GM12878 (cell line): ENCODE results near the gene CLNK. TPM values are rescaled to one million over a fixed set of nuclear protein-coding genes. Genes with fewer than 3 reads are reported as not detected.
A peak's percentile ranks its signal among the peaks of the same experiment; 100 is the strongest.

Experiments used
- ATAC-seq: fragments of 200-7000 bp; cut with Tn5 transposase; 3 replicates; pipeline ENCODE4 v1.9.1; 2020; ENCODE audit warnings: mild to moderate bottlenecking, moderate library complexity
- Bru-seq: library from RNA; stranded (reverse); fragments of 400-500 nt; gene quantifications from one replicate; lab custom pipeline; 2021; lab: Mats Ljungman, UMichigan
- BruChase-seq, 2 experiments: library from RNA; stranded (reverse); fragments of 400-500 nt; gene quantifications; one replicate each; lab custom pipeline; 2021; lab: Mats Ljungman, UMichigan
- BruUV-seq: library from RNA; stranded (reverse); fragments of 400-500 nt; replicated peaks from 2 replicates; lab custom pipeline; 2021; lab: Mats Ljungman, UMichigan
- CTCF ChIA-PET: fragments of 300-600 bp; sonication (Branson Sonifier 250); formaldehyde crosslinking; extraction: SDS; loops from one replicate; lab custom pipeline; 2021; ENCODE audit warnings: inconsistent platforms; lab: Yijun Ruan, JAX
- POLR2A ChIA-PET: fragments of 350-600 bp; formaldehyde crosslinking; extraction: SDS; loops from one replicate; lab custom pipeline; 2021; ENCODE audit warnings: inconsistent platforms; lab: Charles Lee
- RAD21 ChIA-PET: fragments of 300-600 bp; sonication (Branson Sonifier 250); formaldehyde crosslinking; loops from one replicate; lab custom pipeline; 2023; ENCODE audit warnings: antibody characterized with exemption; ENCODE audit not compliant: unreplicated experiment; lab: Charles Lee
- SMC1A ChIA-PET: fragments of 300-600 bp; sonication (Branson Sonifier 250); formaldehyde crosslinking; loops from one replicate; lab custom pipeline; 2023; ENCODE audit not compliant: unreplicated experiment, uncharacterized antibody; lab: Charles Lee
- DNase-seq: peaks from one replicate; pipeline ENCODE4 v3.0.0-alpha.2; 2011; ENCODE audit warnings: low read depth, low spot score
- FAIRE-seq: peaks from 3 replicates; lab custom pipeline; 2011; peaks lifted over from hg19 to GRCh38; lab: Jason Lieb, UNC
- H2AFZ ChIP-seq: 2 replicates; pipeline ENCODE4 v1.6.0; 2011; ENCODE audit warnings: low read depth, low read length, control low read depth; ENCODE audit not compliant: control insufficient read depth
- H3K27ac ChIP-seq: 2 replicates; pipeline ENCODE4 v1.5.1; 2011; ENCODE audit warnings: control low read depth; ENCODE audit not compliant: control insufficient read depth, insufficient read depth
- H3K27me3 ChIP-seq, 2 experiments: replicated peaks in 1 of 2; 2 replicates each; pipeline versions ENCODE4 v1.6.0 to v1.6.1; 2011; ENCODE audit warnings: low read length in 1 of 2; ENCODE audit not compliant: control insufficient read depth in 2 of 2, insufficient read depth in 2 of 2
- H3K36me3 ChIP-seq, 2 experiments: 2 replicates each; pipeline ENCODE4 v1.5.1; 2011; ENCODE audit warnings: low read length in 1 of 2; ENCODE audit not compliant: control insufficient read depth in 2 of 2, insufficient read depth in 2 of 2
- H3K4me1 ChIP-seq: 2 replicates; pipeline ENCODE4 v1.6.1; 2011; ENCODE audit warnings: mild to moderate bottlenecking, low read length, moderate library complexity, mixed read lengths; ENCODE audit not compliant: control insufficient read depth, insufficient read depth
- H3K4me2 ChIP-seq: 2 replicates; pipeline ENCODE4 v1.6.0; 2011; ENCODE audit warnings: control low read depth; ENCODE audit not compliant: control insufficient read depth, insufficient read depth
- H3K4me3 ChIP-seq: fragments of 200-600 bp; sonication (generic); 2 replicates; pipeline ENCODE4 v1.5.1; 2016
- H3K79me2 ChIP-seq: 2 replicates; pipeline ENCODE4 v1.6.0; 2011; ENCODE audit warnings: low read length; ENCODE audit not compliant: control insufficient read depth, insufficient read depth
- H3K9ac ChIP-seq: 2 replicates; pipeline ENCODE4 v1.8.0; 2011; ENCODE audit warnings: low read length, control low read depth, mixed read lengths; ENCODE audit not compliant: control insufficient read depth, insufficient read depth
- H3K9me3 ChIP-seq: replicated peaks from 3 replicates; pipeline ENCODE4 v1.5.1; 2011; ENCODE audit warnings: mild to moderate bottlenecking, low read length; ENCODE audit not compliant: control insufficient read depth, insufficient read depth
- H4K20me1 ChIP-seq: 2 replicates; pipeline ENCODE4 v1.6.0; 2011; ENCODE audit not compliant: control insufficient read depth, insufficient read depth
- ASH2L ChIP-seq: fragments of 300-600, 200-600 bp; sonication (generic); IDR thresholded peaks from 2 replicates; pipeline ENCODE4 v1.6.1; 2017; ENCODE audit warnings: low read depth, mild to moderate bottlenecking, borderline replicate concordance
- ATF7 ChIP-seq: fragments of 450-650 bp; IDR thresholded peaks from 2 replicates; pipeline ENCODE4 v1.6.1; 2016; ENCODE audit warnings: low read depth, mild to moderate bottlenecking
- IKZF1 ChIP-seq: fragments of 450-650 bp; conservative IDR thresholded peaks from 2 replicates; pipeline ENCODE4 v1.6.1; 2017; ENCODE audit warnings: antibody characterized with exemption, mild to moderate bottlenecking
- MAX ChIP-seq: IDR thresholded peaks from 2 replicates; pipeline ENCODE4 v1.6.1; 2012; ENCODE audit warnings: low read depth, low read length, improper control_type of control experiment
- NFIC ChIP-seq: IDR thresholded peaks from 2 replicates; pipeline ENCODE4 v1.6.1; 2012; ENCODE audit warnings: low read depth, mild to moderate bottlenecking, inconsistent platforms, low read length, moderate library complexity
- PAX8 ChIP-seq: fragments of 450-650 bp; IDR thresholded peaks from 2 replicates; pipeline ENCODE4 v1.6.1; 2017; ENCODE audit warnings: mild to moderate bottlenecking, moderate library complexity
- RBBP5 ChIP-seq: fragments of 200-600 bp; sonication (generic); conservative IDR thresholded peaks from 2 replicates; pipeline ENCODE4 v1.6.1; 2016
- STAT1 ChIP-seq: fragments of 450-650 bp; conservative IDR thresholded peaks from 2 replicates; pipeline ENCODE4 v1.6.1; 2014; ENCODE audit warnings: antibody characterized with exemption, mild to moderate bottlenecking
- STAT3 ChIP-seq: IDR thresholded peaks from 2 replicates; pipeline ENCODE4 v1.6.1; 2011; ENCODE audit warnings: low read depth, low read length, improper control_type of control experiment
- TCF12 ChIP-seq: IDR thresholded peaks from 2 replicates; pipeline ENCODE4 v1.6.1; 2011; ENCODE audit warnings: low read depth, mild to moderate bottlenecking, low read length
- WRNIP1 ChIP-seq: IDR thresholded peaks from 2 replicates; pipeline ENCODE4 v1.6.1; 2011; ENCODE audit warnings: low read depth, low read length, improper control_type of control experiment, borderline replicate concordance
- ZBED1 ChIP-seq: IDR thresholded peaks from 2 replicates; pipeline ENCODE4 v1.6.1; 2016; ENCODE audit warnings: borderline replicate concordance
- ZNF274 ChIP-seq: IDR thresholded peaks from one replicate; pipeline ENCODE4 v1.8.0; 2011; ENCODE audit not compliant: insufficient read length, insufficient read depth
- WGBS: methylation state at CpG from one replicate; pipeline ENCODE4 v1.1.6; 2016; ENCODE audit warnings: low lambda C conversion rate; ENCODE audit not compliant: insufficient replicate concordance, insufficient coverage; ENCODE audit errors: missing lambda C conversion rate; 5-methylcytosine and 5-hydroxymethylcytosine counted together
- in situ Hi-C: fragments of 300-500 bp; cut with MboI; formaldehyde crosslinking; loops from 9 replicates; pipeline ENCODE4 v1.14.3; 2018; ENCODE audit warnings: mixed read lengths
- intact Hi-C: fragments of 100-400 bp; cut with micrococcal nuclease; formaldehyde crosslinking; loops from one replicate; pipeline ENCODE4 v1.14.2; 2022; ENCODE audit not compliant: unreplicated experiment
- long read RNA-seq, 2 experiments: library from polyadenylated mRNA; unstranded; transcript quantifications; one replicate each; pipeline ENCODE4 v2.0.0, GENCODE V29; 2019 to 2020
- polyA minus RNA-seq, 3 experiments: library from RNA; depleted of rRNA, polyadenylated mRNA; stranded (reverse); fragments of >200 nt; gene quantifications; 2 replicates each; pipeline ENCODE4 v1.2.3, GENCODE V29; 2011
- polyA plus RNA-seq, 11 experiments: library from polyadenylated mRNA; depleted of rRNA in 4 of 11; unstranded in 6 of 11; stranded (reverse) in 5 of 11; fragments of >200 nt; fragmentation: Nextera tagmentation in 4 of 11; fragmentation: Illumina TruSeq in 1 of 11; extraction: Ambion mirVana in 4 of 11; extraction: Trizol in 1 of 11; gene quantifications; 1 replicate in 1 of 11; 2 replicates in 10 of 11; pipeline versions ENCODE4 v1.2.1 to v1.2.3, GENCODE V29; 2011 to 2016; ENCODE audit warnings: inconsistent platforms in 2 of 11, missing spikeins in 2 of 11, low read depth in 1 of 11
- total RNA-seq, 4 experiments: library from RNA; depleted of rRNA in 3 of 4; stranded (reverse); fragments of >200 nt in 3 of 4; fragmentation: Illumina TruSeq in 1 of 4; extraction: Trizol in 1 of 4; gene quantifications; 2 replicates each; pipeline versions ENCODE4 v1.2.1 to v1.2.3, GENCODE V29; 2013 to 2021
- TF ChIP-seq, protein P1 (sequence below): fragments of 450-650 bp; IDR thresholded peaks from 2 replicates; pipeline ENCODE4 v1.6.1; 2017; ENCODE audit warnings: mild to moderate bottlenecking, moderate library complexity
- TF ChIP-seq, protein P2 (sequence below): fragments of 450-650 bp; IDR thresholded peaks from 2 replicates; pipeline ENCODE4 v1.6.1; 2017; ENCODE audit warnings: low read depth, mild to moderate bottlenecking, moderate library complexity

The CLNK gene
- 19.6 and 20.8 TPM in 2 replicates for total RNA-seq (2013; cell fraction: nucleolus; rRNA removed)
- total RNA-seq (2014; rRNA removed) (2.1 and 2.2 TPM in 2 replicates), total RNA-seq (2014; rRNA removed; fragmentation: Illumina TruSeq; extraction: Trizol) (2.3 and 2.8 TPM in 2 replicates), total RNA-seq (2021) (2.5 and 2.8 TPM in 2 replicates), polyA plus RNA-seq (2011; rRNA removed) (14.3 and 19.3 TPM in 2 replicates), polyA plus RNA-seq (2014; fragmentation: Illumina TruSeq; extraction: Trizol) (2.9 and 3.1 TPM in 2 replicates), polyA plus RNA-seq (2014; fragmentation: Nextera tagmentation; extraction: Ambion mirVana) (1 to 10 TPM; 2.1 to 2.6 TPM), polyA plus RNA-seq (2014; rRNA removed) (2.8 and 3.2 TPM in 2 replicates), polyA plus RNA-seq (2016; fragmentation: Nextera tagmentation; extraction: Ambion mirVana) (1 to 10 TPM; 2.1 to 3.0 TPM), polyA minus RNA-seq (2011; rRNA and poly(A)+ RNA removed) (13.6 and 16.8 TPM in 2 replicates), Bru-seq, nascent RNA (percentile 77 among the genes with signal in this experiment), BruChase-seq, experiment 1, labeled RNA remaining after a 6-hour chase (percentile 79 among the genes with signal in this experiment), BruChase-seq, experiment 2, labeled RNA remaining after a 2-hour chase (percentile 75 among the genes with signal in this experiment)
- polyA plus RNA-seq (2011; ENCODE audit: low read depth): 0.91 TPM
- polyA plus RNA-seq (2011; cell fraction: cytosol; rRNA removed): 5.8 and 6.3 TPM in 2 replicates
- 16.8 and 20.7 TPM in 2 replicates for polyA plus RNA-seq (2011; cell fraction: nucleus; rRNA removed)
- polyA plus RNA-seq (2012): 1.4 and 1.9 TPM in 2 replicates
- polyA minus RNA-seq (2011; cell fraction: cytosol; rRNA and poly(A)+ RNA removed): 1.6 and 4.1 TPM in 2 replicates
- polyA minus RNA-seq (2011; cell fraction: nucleus; rRNA and poly(A)+ RNA removed): 14.6 and 15.8 TPM in 2 replicates
- long read RNA-seq, experiment 1, full-length matches to known transcripts: 1 of 3 reads
- long read RNA-seq, experiment 1, partial matches to known transcripts: 0 of 3 reads
- long read RNA-seq, experiment 1, other reads (novel, unspliced or antisense): 2 of 3 reads
- long read RNA-seq, experiment 2, full-length matches to known transcripts: 2 of 43 reads
- long read RNA-seq, experiment 2, partial matches to known transcripts: 8 of 43 reads
- long read RNA-seq, experiment 2, other reads (novel, unspliced or antisense): 33 of 43 reads

GRCh38 chr4:10684631-10685030, at the start of gene CLNK:
CLNK (minus strand) TSS chr4:10684768; CDS start chr4:10667869, 16,899 bp downstream.
- peak within 1 kb of the TSS; percentile 66 for H3K9ac ChIP-seq
- H4K20me1 ChIP-seq: no peaks in the 10 kb centered on the region
- H3K4me2 ChIP-seq: peak within 1 kb of the TSS; percentile 77
- H3K79me2 ChIP-seq: peaks cover 23% of the 10 kb centered on the region
- ChIA-PET POLR2A (interaction anchor here (1.5 to 1.7 kb wide), 3 partner anchors 10 to 50 kb away, joined by 3 to 4 read pairs (median 4); no protein-coding TSS in a partner anchor), RAD21 (interaction anchor here (1.2 to 3.0 kb wide), 7 partner anchors 10 to 62 kb away, joined by 3 to 20 read pairs (median 5); no protein-coding TSS in a partner anchor), SMC1A (interaction anchor here (0.8 to 12.4 kb wide), 12 partner anchors 11 to 207 kb away, joined by 3 to 139 read pairs (median 6); no protein-coding TSS in a partner anchor), CTCF (interaction anchor here (0.8 to 2.7 kb wide), 6 partner anchors 10 to 131 kb away, joined by 3 to 9 read pairs (median 4); no protein-coding TSS in a partner anchor)
- intact Hi-C loops (loop anchor here (1.0 to 5.0 kb wide), 2 partner anchors 46 to 57 kb away; no protein-coding TSS in a partner anchor), in situ Hi-C loops (no loop called here)
- H3K4me3 ChIP-seq: peak within 1 kb of the TSS; percentile 52
- peak; percentile 77 for DNase-seq
- H3K36me3 ChIP-seq: no peaks in the 10 kb centered on the region
- peak within 1 kb of the TSS; percentile 80 for H3K27ac ChIP-seq
- WGBS: 31% methylated on average over 8 of the region's 8 CpGs
- no peaks in the 10 kb centered on the region for H3K9me3 ChIP-seq
- peak within 1 kb of the TSS; percentile 70 for H2AFZ ChIP-seq
- no TSS peak for BruUV-seq
- ATAC-seq: peak; percentile 77
- no peak for FAIRE-seq
- H3K4me1 ChIP-seq: peaks cover 27% of the 10 kb centered on the region
- no peaks in the 10 kb centered on the region for H3K27me3 ChIP-seq
- TF ChIP-seq ZBED1 (no peak), PAX8 (no peak), STAT1 (no peak), TCF12 (no peak), STAT3 (no peak), ATF7 (no peak), WRNIP1 (no peak), IKZF1 (peak; percentile 64), ASH2L (no peak), NFIC (no peak), ZNF274 (no peak), MAX (no peak), RBBP5 (no peak)
- TF ChIP-seq, protein P1, sequence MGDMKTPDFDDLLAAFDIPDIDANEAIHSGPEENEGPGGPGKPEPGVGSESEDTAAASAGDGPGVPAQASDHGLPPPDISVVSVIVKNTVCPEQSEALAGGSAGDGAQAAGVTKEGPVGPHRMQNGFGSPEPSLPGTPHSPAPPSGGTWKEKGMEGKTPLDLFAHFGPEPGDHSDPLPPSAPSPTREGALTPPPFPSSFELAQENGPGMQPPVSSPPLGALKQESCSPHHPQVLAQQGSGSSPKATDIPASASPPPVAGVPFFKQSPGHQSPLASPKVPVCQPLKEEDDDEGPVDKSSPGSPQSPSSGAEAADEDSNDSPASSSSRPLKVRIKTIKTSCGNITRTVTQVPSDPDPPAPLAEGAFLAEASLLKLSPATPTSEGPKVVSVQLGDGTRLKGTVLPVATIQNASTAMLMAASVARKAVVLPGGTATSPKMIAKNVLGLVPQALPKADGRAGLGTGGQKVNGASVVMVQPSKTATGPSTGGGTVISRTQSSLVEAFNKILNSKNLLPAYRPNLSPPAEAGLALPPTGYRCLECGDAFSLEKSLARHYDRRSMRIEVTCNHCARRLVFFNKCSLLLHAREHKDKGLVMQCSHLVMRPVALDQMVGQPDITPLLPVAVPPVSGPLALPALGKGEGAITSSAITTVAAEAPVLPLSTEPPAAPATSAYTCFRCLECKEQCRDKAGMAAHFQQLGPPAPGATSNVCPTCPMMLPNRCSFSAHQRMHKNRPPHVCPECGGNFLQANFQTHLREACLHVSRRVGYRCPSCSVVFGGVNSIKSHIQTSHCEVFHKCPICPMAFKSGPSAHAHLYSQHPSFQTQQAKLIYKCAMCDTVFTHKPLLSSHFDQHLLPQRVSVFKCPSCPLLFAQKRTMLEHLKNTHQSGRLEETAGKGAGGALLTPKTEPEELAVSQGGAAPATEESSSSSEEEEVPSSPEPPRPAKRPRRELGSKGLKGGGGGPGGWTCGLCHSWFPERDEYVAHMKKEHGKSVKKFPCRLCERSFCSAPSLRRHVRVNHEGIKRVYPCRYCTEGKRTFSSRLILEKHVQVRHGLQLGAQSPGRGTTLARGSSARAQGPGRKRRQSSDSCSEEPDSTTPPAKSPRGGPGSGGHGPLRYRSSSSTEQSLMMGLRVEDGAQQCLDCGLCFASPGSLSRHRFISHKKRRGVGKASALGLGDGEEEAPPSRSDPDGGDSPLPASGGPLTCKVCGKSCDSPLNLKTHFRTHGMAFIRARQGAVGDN: peak; percentile 72; the same call in 1 of the 2 replicates
- TF ChIP-seq, protein P2, sequence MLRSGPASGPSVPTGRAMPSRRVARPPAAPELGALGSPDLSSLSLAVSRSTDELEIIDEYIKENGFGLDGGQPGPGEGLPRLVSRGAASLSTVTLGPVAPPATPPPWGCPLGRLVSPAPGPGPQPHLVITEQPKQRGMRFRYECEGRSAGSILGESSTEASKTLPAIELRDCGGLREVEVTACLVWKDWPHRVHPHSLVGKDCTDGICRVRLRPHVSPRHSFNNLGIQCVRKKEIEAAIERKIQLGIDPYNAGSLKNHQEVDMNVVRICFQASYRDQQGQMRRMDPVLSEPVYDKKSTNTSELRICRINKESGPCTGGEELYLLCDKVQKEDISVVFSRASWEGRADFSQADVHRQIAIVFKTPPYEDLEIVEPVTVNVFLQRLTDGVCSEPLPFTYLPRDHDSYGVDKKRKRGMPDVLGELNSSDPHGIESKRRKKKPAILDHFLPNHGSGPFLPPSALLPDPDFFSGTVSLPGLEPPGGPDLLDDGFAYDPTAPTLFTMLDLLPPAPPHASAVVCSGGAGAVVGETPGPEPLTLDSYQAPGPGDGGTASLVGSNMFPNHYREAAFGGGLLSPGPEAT: 0 out of 2 replicates have a peak, but pooled peaks have one; percentile 13
